IMR-90 (cell line): ENCODE results near the gene HIVEP3. TPM values are rescaled to one million over a fixed set of nuclear protein-coding genes. Genes with fewer than 3 reads are reported as not detected.
A peak's percentile ranks its signal among the peaks of the same experiment; 100 is the strongest.

Experiments
- ATAC-seq: fragments of 200-7000 bp; cut with Tn5 transposase; 2 replicates; pipeline ENCODE4 v1.9.1; 2020; ENCODE audit warnings: low read depth, mild to moderate bottlenecking, moderate library complexity
- BruUV-seq: library from RNA; stranded (reverse); fragments of 400-500 nt; replicated peaks from 2 replicates; lab custom pipeline; 2021; lab: Mats Ljungman, UMichigan
- CTCF ChIA-PET: fragments of 300-600 bp; formaldehyde crosslinking; extraction: SDS; loops from one replicate; lab custom pipeline; 2021; ENCODE audit warnings: antibody characterized with exemption; lab: Yijun Ruan, JAX
- POLR2A ChIA-PET: fragments of 300-600 bp; sonication (Branson Sonifier 250); formaldehyde crosslinking; loops from one replicate; lab custom pipeline; 2022; ENCODE audit warnings: antibody characterized with exemption; ENCODE audit not compliant: unreplicated experiment; lab: Charles Lee
- DNase-seq: peaks from one replicate; pipeline ENCODE4 v3.0.0; 2013
- H2AFZ ChIP-seq: replicated peaks from 2 replicates; pipeline ENCODE3; 2013; ENCODE audit warnings: low read length, mild to moderate bottlenecking; ENCODE audit not compliant: poor library complexity
- H2AK5ac ChIP-seq: 2 replicates; pipeline ENCODE4 v1.6.1; 2013; ENCODE audit warnings: low read depth, low read length, inconsistent platforms
- H2AK9ac ChIP-seq: replicated peaks from 2 replicates; pipeline ENCODE3; 2013; ENCODE audit warnings: mild to moderate bottlenecking, low read depth, low read length, moderate library complexity; ENCODE audit not compliant: poor library complexity
- H2BK120ac ChIP-seq: 2 replicates; pipeline ENCODE4 v1.6.1; 2013; ENCODE audit warnings: low read depth, low read length, inconsistent platforms
- H2BK15ac ChIP-seq: 3 replicates; pipeline ENCODE4 v1.6.1; 2013; ENCODE audit warnings: low read depth, low read length, inconsistent platforms
- H2BK20ac ChIP-seq: 2 replicates; pipeline ENCODE4 v1.6.1; 2013; ENCODE audit warnings: low read depth, mild to moderate bottlenecking, inconsistent platforms, low read length, moderate library complexity
- H2BK5ac ChIP-seq: 2 replicates; pipeline ENCODE4 v1.6.1; 2013; ENCODE audit warnings: mild to moderate bottlenecking, low read depth, low read length, inconsistent platforms; ENCODE audit not compliant: poor library complexity, severe bottlenecking
- H3K14ac ChIP-seq: replicated peaks from 2 replicates; pipeline ENCODE4 v1.6.1; 2013; ENCODE audit warnings: low read depth, low read length, inconsistent platforms
- H3K18ac ChIP-seq: 2 replicates; pipeline ENCODE4 v1.6.1; 2013; ENCODE audit warnings: low read depth, low read length, control low read depth
- H3K23ac ChIP-seq: 2 replicates; pipeline ENCODE4 v1.6.1; 2013; ENCODE audit warnings: low read depth, low read length, inconsistent platforms
- H3K27ac ChIP-seq: 2 replicates; pipeline ENCODE4 v1.5.1; 2013; ENCODE audit warnings: mild to moderate bottlenecking, control low read depth, low read length; ENCODE audit not compliant: insufficient read depth
- H3K27me3 ChIP-seq: 2 replicates; pipeline ENCODE4 v1.6.1; 2013; ENCODE audit warnings: low read length; ENCODE audit not compliant: control insufficient read depth, insufficient read depth
- H3K36me3 ChIP-seq: 2 replicates; pipeline ENCODE4 v1.6.1; 2013; ENCODE audit warnings: low read length, mixed read lengths; ENCODE audit not compliant: control insufficient read depth, insufficient read depth
- H3K4ac ChIP-seq: 2 replicates; pipeline ENCODE4 v1.6.1; 2013; ENCODE audit warnings: low read depth, low read length, inconsistent platforms
- H3K4me1 ChIP-seq: 2 replicates; pipeline ENCODE4 v1.6.1; 2013; ENCODE audit warnings: low read length, mixed read lengths; ENCODE audit not compliant: control insufficient read depth, insufficient read depth
- H3K4me2 ChIP-seq: 2 replicates; pipeline ENCODE4 v1.6.1; 2013; ENCODE audit warnings: low read depth, mild to moderate bottlenecking, control low read depth, low read length, moderate library complexity
- H3K4me3 ChIP-seq: 2 replicates; pipeline ENCODE4 v1.5.1; 2013; ENCODE audit warnings: low read depth, mild to moderate bottlenecking, control low read depth, low read length, moderate library complexity; ENCODE audit not compliant: insufficient read depth
- H3K56ac ChIP-seq: 2 replicates; pipeline ENCODE4 v1.6.1; 2013; ENCODE audit warnings: low read length, inconsistent platforms; ENCODE audit not compliant: insufficient read depth; ENCODE audit errors: extremely low read depth
- H3K79me1 ChIP-seq, 2 experiments: 2 replicates each; pipeline ENCODE4 v1.6.1; 2013; ENCODE audit warnings: low read length in 2 of 2, inconsistent platforms in 1 of 2, low read depth in 1 of 2
- H3K9ac ChIP-seq: 2 replicates; pipeline ENCODE4 v1.6.1; 2013; ENCODE audit warnings: low read depth, low read length, control low read depth
- H3K9me1 ChIP-seq: 2 replicates; pipeline ENCODE4 v1.6.1; 2013; ENCODE audit warnings: low read length, inconsistent platforms; ENCODE audit not compliant: insufficient read depth
- H3K9me3 ChIP-seq: 2 replicates; pipeline ENCODE4 v1.6.1; 2013; ENCODE audit warnings: low read length; ENCODE audit not compliant: control insufficient read depth, insufficient read depth
- H4K20me1 ChIP-seq: 2 replicates; pipeline ENCODE4 v1.6.1; 2013; ENCODE audit warnings: low read length, inconsistent platforms; ENCODE audit not compliant: insufficient read depth
- H4K5ac ChIP-seq: 2 replicates; pipeline ENCODE4 v1.6.1; 2013; ENCODE audit warnings: mild to moderate bottlenecking, low read depth, low read length, control low read depth
- H4K8ac ChIP-seq, 2 experiments: 2 replicates each; pipeline ENCODE4 v1.6.1; 2013; ENCODE audit warnings: low read depth in 2 of 2, low read length in 2 of 2, control low read depth in 1 of 2, inconsistent platforms in 1 of 2
- H4K91ac ChIP-seq: 2 replicates; pipeline ENCODE4 v1.6.1; 2013; ENCODE audit warnings: low read depth, low read length, inconsistent platforms; ENCODE audit not compliant: insufficient read depth
- BHLHE40 ChIP-seq: fragments of 150-350 bp; IDR thresholded peaks from 2 replicates; pipeline ENCODE4 v1.6.1; 2016; ENCODE audit warnings: mild to moderate bottlenecking, low read depth, low read length
- CEBPB ChIP-seq: IDR thresholded peaks from 2 replicates; pipeline ENCODE4 v1.6.1; 2012; ENCODE audit warnings: low read depth, low read length, improper control_type of control experiment
- CHD1 ChIP-seq: IDR thresholded peaks from 2 replicates; pipeline ENCODE4 v1.6.1; 2012; ENCODE audit warnings: low read depth, low read length, improper control_type of control experiment
- MAFK ChIP-seq: IDR thresholded peaks from 2 replicates; pipeline ENCODE4 v1.6.1; 2012; ENCODE audit warnings: low read depth, low read length, improper control_type of control experiment
- MAZ ChIP-seq: IDR thresholded peaks from 2 replicates; pipeline ENCODE4 v1.6.1; 2012; ENCODE audit warnings: low read depth, mild to moderate bottlenecking, low read length, improper control_type of control experiment, moderate library complexity, borderline replicate concordance
- MXI1 ChIP-seq: IDR thresholded peaks from 2 replicates; pipeline ENCODE4 v1.6.1; 2012; ENCODE audit warnings: low read depth, mild to moderate bottlenecking, low read length, moderate library complexity, borderline replicate concordance
- NFE2L2 ChIP-seq: fragments of 150-350 bp; IDR thresholded peaks from 2 replicates; pipeline ENCODE4 v1.6.1; 2016; ENCODE audit warnings: low read depth, mild to moderate bottlenecking, low read length
- POLR2A ChIP-seq: IDR thresholded peaks from 2 replicates; pipeline ENCODE4 v1.6.1; 2012; ENCODE audit warnings: mild to moderate bottlenecking, low read depth, low read length
- RAD21 ChIP-seq: IDR thresholded peaks from 2 replicates; pipeline ENCODE4 v1.6.1; 2012; ENCODE audit warnings: low read length, improper control_type of control experiment
- RCOR1 ChIP-seq: IDR thresholded peaks from 2 replicates; pipeline ENCODE4 v1.6.1; 2012; ENCODE audit warnings: mild to moderate bottlenecking, low read length, improper control_type of control experiment; ENCODE audit not compliant: insufficient replicate concordance
- RFX5 ChIP-seq: IDR thresholded peaks from 2 replicates; pipeline ENCODE4 v1.8.0; 2012; ENCODE audit warnings: low read depth, mild to moderate bottlenecking, low read length, moderate library complexity
- SMC3 ChIP-seq: fragments of 150-350 bp; IDR thresholded peaks from 2 replicates; pipeline ENCODE4 v1.6.1; 2016; ENCODE audit warnings: low read depth, mild to moderate bottlenecking, antibody characterized with exemption, low read length, moderate library complexity
- WGBS, 2 experiments: methylation state at CpG; one replicate each; pipeline versions ENCODE4 v1.1.5 to v1.1.7; 2013; ENCODE audit warnings: missing lambda C conversion rate in 2 of 2; ENCODE audit not compliant: insufficient read length in 1 of 2; ENCODE audit errors: extremely low coverage in 2 of 2; 5-methylcytosine and 5-hydroxymethylcytosine counted together
- dilution Hi-C: fragments of 300-500 bp; cut with HindIII; formaldehyde crosslinking; loops from one replicate; pipeline ENCODE4 v1.14.3; 2018; ENCODE audit warnings: low sequenced_read_pairs; ENCODE audit not compliant: unreplicated experiment
- in situ Hi-C: fragments of 300-500 bp; cut with MboI; formaldehyde crosslinking; loops from 3 replicates; pipeline ENCODE4 v1.14.3; 2019; ENCODE audit warnings: low sequenced_read_pairs, inconsistent platforms, mixed read lengths
- intact Hi-C: fragments of 100-400 bp; cut with micrococcal nuclease; formaldehyde crosslinking; loops from 2 replicates; pipeline ENCODE4 v1.10.0; 2022
- polyA plus RNA-seq, 3 experiments: library from polyadenylated mRNA; depleted of rRNA; stranded (reverse); fragments of >200 nt; gene quantifications; 2 replicates each; pipeline ENCODE4 v1.2.3, GENCODE V29; 2012; ENCODE audit warnings: low replicate concordance in 1 of 3
- total RNA-seq: library from RNA; depleted of rRNA; stranded (reverse); fragments of >200 nt; gene quantifications from 2 replicates; pipeline ENCODE4 v1.2.3, GENCODE V29; 2012
- TF ChIP-seq, protein P1 (sequence below): conservative IDR thresholded peaks from 2 replicates; pipeline ENCODE4 v1.5.1; 2012; ENCODE audit warnings: mild to moderate bottlenecking, low read depth, low read length, improper control_type of control experiment
- TF ChIP-seq, protein P2 (sequence below): fragments of 150-350 bp; IDR thresholded peaks from 2 replicates; pipeline ENCODE4 v1.6.1; 2017; ENCODE audit warnings: mild to moderate bottlenecking, antibody characterized with exemption, low read length, low read depth
- TF ChIP-seq, protein P3 (sequence below): fragments of 150-350 bp; IDR thresholded peaks from 2 replicates; pipeline ENCODE4 v1.6.1; 2016; ENCODE audit warnings: low read depth, mild to moderate bottlenecking, low read length, moderate library complexity, borderline replicate concordance

Gene HIVEP3
- total and polyA plus RNA-seq, 2 of the 4 experiments (the other 2 are of a cell fraction): 1.4 to 4.0 TPM

DNA sequence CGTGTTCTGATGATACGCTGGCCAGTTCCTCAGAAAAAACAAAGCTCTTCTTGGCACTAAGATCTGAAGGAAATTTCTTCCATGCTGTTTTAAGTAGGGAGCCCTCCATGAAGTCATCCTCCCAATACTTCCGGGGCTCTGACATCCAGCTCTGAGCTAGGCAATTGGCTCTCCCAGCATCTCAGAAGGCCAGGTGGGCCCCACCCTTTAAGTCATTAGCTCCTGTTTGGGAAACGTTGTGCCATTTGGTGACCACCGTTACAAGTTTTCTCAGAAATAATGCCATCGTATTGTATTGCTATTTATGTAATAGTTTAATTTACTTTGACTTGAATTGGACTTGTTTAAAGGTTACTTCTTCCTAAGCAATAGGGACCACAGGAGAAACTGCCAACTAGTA lies 303.9 kb downstream of the HIVEP3 start:
- peak overlapping the region; percentile 45; the same call in 1 of the 2 replicates for H4K5ac ChIP-seq
- H2BK120ac ChIP-seq: peak overlapping the region; percentile 18; the same call in 1 of the 2 replicates
- H4K20me1 ChIP-seq: no peaks in the 10 kb centered on the region
- peaks cover 6 to 23% of the 10 kb centered on the region in 2 experiments; a peak in 2 of 4 replicates for H3K79me1 ChIP-seq
- 0 out of 4 replicates have a peak overlapping the region, but pooled peaks of 1 of the 2 experiments have one; percentile 45 for H4K8ac ChIP-seq
- no peak for DNase-seq
- in situ Hi-C loops: loop anchor here (5.0 kb wide), 1 partner anchor 52 kb away; no protein-coding TSS in a partner anchor
- H2AK5ac ChIP-seq: no peak overlapping the region; the same call in 1 of the 2 replicates
- 0 out of 2 replicates have a peak overlapping the region, but pooled peaks have one; percentile 32 for H3K18ac ChIP-seq
- H2AK9ac ChIP-seq: peak overlapping the region; percentile 23
- H3K27ac ChIP-seq: no peak overlapping the region
- no peak overlapping the region for H3K4me3 ChIP-seq
- peak overlapping the region; percentile 36; the same call in 1 of the 2 replicates for H4K91ac ChIP-seq
- H2AFZ ChIP-seq: no peak overlapping the region
- dilution Hi-C loops: no loop called here
- H3K27me3 ChIP-seq: no peaks in the 10 kb centered on the region
- no peak overlapping the region for H2BK15ac ChIP-seq
- POLR2A ChIA-PET: no interaction called here
- H3K9ac ChIP-seq: no peak overlapping the region
- ATAC-seq: no peak
- H3K56ac ChIP-seq: no peak overlapping the region
- TF ChIP-seq RCOR1 (no peak), NFE2L2 (no peak), RFX5 (no peak), CHD1 (no peak), BHLHE40 (no peak), MAFK (no peak), CEBPB (no peak), MAZ (no peak), MXI1 (no peak), RAD21 (no peak), POLR2A (no peak), SMC3 (no peak)
- TF ChIP-seq, protein P1, sequence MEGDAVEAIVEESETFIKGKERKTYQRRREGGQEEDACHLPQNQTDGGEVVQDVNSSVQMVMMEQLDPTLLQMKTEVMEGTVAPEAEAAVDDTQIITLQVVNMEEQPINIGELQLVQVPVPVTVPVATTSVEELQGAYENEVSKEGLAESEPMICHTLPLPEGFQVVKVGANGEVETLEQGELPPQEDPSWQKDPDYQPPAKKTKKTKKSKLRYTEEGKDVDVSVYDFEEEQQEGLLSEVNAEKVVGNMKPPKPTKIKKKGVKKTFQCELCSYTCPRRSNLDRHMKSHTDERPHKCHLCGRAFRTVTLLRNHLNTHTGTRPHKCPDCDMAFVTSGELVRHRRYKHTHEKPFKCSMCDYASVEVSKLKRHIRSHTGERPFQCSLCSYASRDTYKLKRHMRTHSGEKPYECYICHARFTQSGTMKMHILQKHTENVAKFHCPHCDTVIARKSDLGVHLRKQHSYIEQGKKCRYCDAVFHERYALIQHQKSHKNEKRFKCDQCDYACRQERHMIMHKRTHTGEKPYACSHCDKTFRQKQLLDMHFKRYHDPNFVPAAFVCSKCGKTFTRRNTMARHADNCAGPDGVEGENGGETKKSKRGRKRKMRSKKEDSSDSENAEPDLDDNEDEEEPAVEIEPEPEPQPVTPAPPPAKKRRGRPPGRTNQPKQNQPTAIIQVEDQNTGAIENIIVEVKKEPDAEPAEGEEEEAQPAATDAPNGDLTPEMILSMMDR: no peak
- TF ChIP-seq, protein P2, sequence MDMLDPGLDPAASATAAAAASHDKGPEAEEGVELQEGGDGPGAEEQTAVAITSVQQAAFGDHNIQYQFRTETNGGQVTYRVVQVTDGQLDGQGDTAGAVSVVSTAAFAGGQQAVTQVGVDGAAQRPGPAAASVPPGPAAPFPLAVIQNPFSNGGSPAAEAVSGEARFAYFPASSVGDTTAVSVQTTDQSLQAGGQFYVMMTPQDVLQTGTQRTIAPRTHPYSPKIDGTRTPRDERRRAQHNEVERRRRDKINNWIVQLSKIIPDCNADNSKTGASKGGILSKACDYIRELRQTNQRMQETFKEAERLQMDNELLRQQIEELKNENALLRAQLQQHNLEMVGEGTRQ: no peak
- TF ChIP-seq, protein P3, sequence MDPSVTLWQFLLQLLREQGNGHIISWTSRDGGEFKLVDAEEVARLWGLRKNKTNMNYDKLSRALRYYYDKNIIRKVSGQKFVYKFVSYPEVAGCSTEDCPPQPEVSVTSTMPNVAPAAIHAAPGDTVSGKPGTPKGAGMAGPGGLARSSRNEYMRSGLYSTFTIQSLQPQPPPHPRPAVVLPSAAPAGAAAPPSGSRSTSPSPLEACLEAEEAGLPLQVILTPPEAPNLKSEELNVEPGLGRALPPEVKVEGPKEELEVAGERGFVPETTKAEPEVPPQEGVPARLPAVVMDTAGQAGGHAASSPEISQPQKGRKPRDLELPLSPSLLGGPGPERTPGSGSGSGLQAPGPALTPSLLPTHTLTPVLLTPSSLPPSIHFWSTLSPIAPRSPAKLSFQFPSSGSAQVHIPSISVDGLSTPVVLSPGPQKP: no peak
- 94% methylated on average over 2 of the region's 6 CpGs; no CpG with 5 or more reads in 1 of the 2 experiments for WGBS, 2 experiments
- no peak overlapping the region for H2BK20ac ChIP-seq
- no peaks in the 10 kb centered on the region for H3K9me3 ChIP-seq
- H3K4me2 ChIP-seq: no peak overlapping the region
- no peak overlapping the region for H3K14ac ChIP-seq
- peaks cover 20% of the 10 kb centered on the region for H3K4me1 ChIP-seq
- no peak overlapping the region for H2BK5ac ChIP-seq
- no peaks in the 10 kb centered on the region for H3K36me3 ChIP-seq
- no peak overlapping the region for H3K4ac ChIP-seq
- no peak overlapping the region for H3K23ac ChIP-seq
- H3K9me1 ChIP-seq: peaks cover 7% of the 10 kb centered on the region; the same call in 1 of the 2 replicates
- intact Hi-C loops: no loop called here
- CTCF ChIA-PET: no interaction called here
- no TSS peak for BruUV-seq
